Measurements from ENCODE around the gene IFIT1. TPM values are rescaled to one million over a fixed set of nuclear protein-coding genes. Genes with fewer than 3 reads are reported as not detected.

Gene IFIT1
- total and polyA plus RNA-seq, 9 of the 15 experiments (the other 6 are each of a cell fraction or from before 2014, with no cell fraction given) = 0.03 to 0.40 (median 0.18) TPM

DNA sequence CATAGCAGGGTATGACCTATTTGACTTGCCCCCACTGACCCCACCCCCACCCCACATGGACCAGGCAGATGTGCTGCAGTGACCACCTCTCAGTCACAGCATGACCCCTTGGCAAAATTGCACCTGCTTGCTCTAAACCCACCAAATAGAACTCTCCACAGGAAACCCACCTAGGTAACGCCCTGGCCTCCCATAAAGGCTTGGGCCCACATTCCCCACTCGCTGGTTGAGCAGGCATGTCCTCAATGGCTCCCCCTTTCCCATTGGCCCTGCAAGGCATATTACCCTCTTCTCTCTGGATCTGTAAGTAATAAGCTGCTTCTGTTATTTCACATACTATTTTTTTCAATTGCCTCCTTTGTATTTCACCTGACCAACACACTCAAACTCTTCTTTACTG is 2.7 kb downstream of the IFIT1 start (continued):
- TF ChIP-seq SIN3A (IDR thresholded peaks at IDR 0.05; ENCODE audit: borderline replicate concordance in 2 of 2, control insufficient read depth in 1 of 2, low read depth in 2 of 2, low read length in 2 of 2) = no peak
- no peak for TF ChIP-seq TAL1 (IDR thresholded peaks at IDR 0.05)

GRCh38 chr10:89398003-89398749 is 5.8 kb downstream of the IFIT1 start:
- H3K36me3 ChIP-seq (ENCODE audit: control insufficient read depth, insufficient read depth, low read length) = no peaks in the 10 kb centered on the region
- H3K27ac ChIP-seq (ENCODE audit: extremely low read depth, low read depth, low read length) = no peak overlapping the region
- no peak overlapping the region for H3K4me3 ChIP-seq
- no peaks in the 10 kb centered on the region for H3K79me2 ChIP-seq (ENCODE audit: control insufficient read depth, insufficient read depth, low read length)
- CTCF ChIA-PET (ENCODE audit: low intra/inter-chr PET ratio) = no interaction called here
- in situ Hi-C loops (cut with MboI) (no loop called here), intact Hi-C loops (cut with micrococcal nuclease) (no loop called here)
- no peak for TF ChIP-seq TSC22D4 (tag; IDR thresholded peaks at IDR 0.05)
- no peak for TF ChIP-seq SRSF7 (optimal IDR thresholded peaks at IDR 0.05; ENCODE audit: low read depth, low read length)
- TF ChIP-seq THRA (IDR thresholded peaks at IDR 0.05) = no peak
- TF ChIP-seq, protein P1, sequence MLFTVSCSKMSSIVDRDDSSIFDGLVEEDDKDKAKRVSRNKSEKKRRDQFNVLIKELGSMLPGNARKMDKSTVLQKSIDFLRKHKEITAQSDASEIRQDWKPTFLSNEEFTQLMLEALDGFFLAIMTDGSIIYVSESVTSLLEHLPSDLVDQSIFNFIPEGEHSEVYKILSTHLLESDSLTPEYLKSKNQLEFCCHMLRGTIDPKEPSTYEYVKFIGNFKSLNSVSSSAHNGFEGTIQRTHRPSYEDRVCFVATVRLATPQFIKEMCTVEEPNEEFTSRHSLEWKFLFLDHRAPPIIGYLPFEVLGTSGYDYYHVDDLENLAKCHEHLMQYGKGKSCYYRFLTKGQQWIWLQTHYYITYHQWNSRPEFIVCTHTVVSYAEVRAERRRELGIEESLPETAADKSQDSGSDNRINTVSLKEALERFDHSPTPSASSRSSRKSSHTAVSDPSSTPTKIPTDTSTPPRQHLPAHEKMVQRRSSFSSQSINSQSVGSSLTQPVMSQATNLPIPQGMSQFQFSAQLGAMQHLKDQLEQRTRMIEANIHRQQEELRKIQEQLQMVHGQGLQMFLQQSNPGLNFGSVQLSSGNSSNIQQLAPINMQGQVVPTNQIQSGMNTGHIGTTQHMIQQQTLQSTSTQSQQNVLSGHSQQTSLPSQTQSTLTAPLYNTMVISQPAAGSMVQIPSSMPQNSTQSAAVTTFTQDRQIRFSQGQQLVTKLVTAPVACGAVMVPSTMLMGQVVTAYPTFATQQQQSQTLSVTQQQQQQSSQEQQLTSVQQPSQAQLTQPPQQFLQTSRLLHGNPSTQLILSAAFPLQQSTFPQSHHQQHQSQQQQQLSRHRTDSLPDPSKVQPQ (CRISPR knock-in tag; IDR thresholded peaks at IDR 0.05; ENCODE audit: borderline replicate concordance) = no peak
- no peak overlapping the region for H3K9ac ChIP-seq (ENCODE audit: insufficient read depth in 1 of 2, low read depth in 2 of 2, low read length in 2 of 2)
- no peak for DNase-seq (ENCODE audit: extremely low read depth in 1 of 4, low spot score in 3 of 4)
- WGBS (ENCODE audit: insufficient coverage, low coverage, missing lambda C conversion rate) = 4% methylated on average over 5 of the region's 5 CpGs
- no peak for ATAC-seq
- H3K4me1 ChIP-seq (replicated peaks in 1 of 2; ENCODE audit: control insufficient read depth in 2 of 2, insufficient read depth in 2 of 2, low read length in 2 of 2) = 0 out of 5 replicates have a peak, but pooled peaks cover 0 to under 1% of the 10 kb centered on the region in 2 experiments
- no peak for FAIRE-seq
- H3K27me3 ChIP-seq (ENCODE audit: control insufficient read depth in 2 of 2, insufficient read depth in 2 of 2, low read length in 2 of 2) = no peaks in the 10 kb centered on the region
- BruUV-seq (replicated peaks) = no TSS peak
- no peaks in the 10 kb centered on the region for H4K20me1 ChIP-seq (replicated peaks; ENCODE audit: control insufficient read depth, insufficient read depth, low read length)
- H3K4me2 ChIP-seq (ENCODE audit: insufficient read depth, low read length) = no peak overlapping the region
- no peaks in the 10 kb centered on the region for H3K9me3 ChIP-seq (replicated peaks; ENCODE audit: control insufficient read depth, insufficient read depth, low read depth, low read length)
- no peak overlapping the region for H2AFZ ChIP-seq (ENCODE audit: low read depth, low read length)
- no peaks in the 10 kb centered on the region for H3K9me1 ChIP-seq (ENCODE audit: control insufficient read depth, insufficient read depth, low read length)
- POLR2A ChIA-PET = no interaction called here
